Calu3 (cell line): ENCODE measurements around the gene MEOX2. TPM values are rescaled to one million over a fixed set of nuclear protein-coding genes. Genes with fewer than 3 reads are reported as not detected.

ENCODE experiments used
- BruUV-seq: library from RNA; stranded (reverse); fragments of 400-500 nt; replicated peaks from 2 replicates; lab custom pipeline; 2021; lab: Mats Ljungman, UMichigan
- CTCF ChIA-PET: fragments of 300-600 bp; sonication (Branson Sonifier 250); formaldehyde crosslinking; loops from one replicate; lab custom pipeline; 2022; ENCODE audit warnings: antibody characterized with exemption; lab: Charles Lee
- DNase-seq: peaks from one replicate; pipeline ENCODE4 v3.0.0; 2022
- H3K27ac Mint-ChIP-seq: one replicate; pipeline ENCODE4 v1.8.0; 2022; ENCODE audit warnings: mixed read lengths; ENCODE audit not compliant: unreplicated experiment
- H3K27me3 Mint-ChIP-seq: one replicate; pipeline ENCODE4 v1.8.0; 2022; ENCODE audit warnings: mixed read lengths; ENCODE audit not compliant: unreplicated experiment
- H3K36me3 Mint-ChIP-seq: one replicate; pipeline ENCODE4 v1.8.0; 2022; ENCODE audit warnings: mild to moderate bottlenecking, moderate library complexity, mixed read lengths; ENCODE audit not compliant: insufficient read depth, unreplicated experiment
- H3K4me1 Mint-ChIP-seq: one replicate; pipeline ENCODE4 v1.8.0; 2022; ENCODE audit warnings: mild to moderate bottlenecking, low read depth, mixed read lengths; ENCODE audit not compliant: unreplicated experiment
- H3K4me3 Mint-ChIP-seq: one replicate; pipeline ENCODE4 v1.8.0; 2022; ENCODE audit warnings: mild to moderate bottlenecking, low read depth, moderate library complexity, mixed read lengths; ENCODE audit not compliant: unreplicated experiment
- H3K9me3 Mint-ChIP-seq: one replicate; pipeline ENCODE4 v1.8.0; 2022; ENCODE audit warnings: low read depth, mixed read lengths; ENCODE audit not compliant: unreplicated experiment
- CTCF ChIP-seq: fragments of 200-600 bp; IDR thresholded peaks from one replicate; pipeline ENCODE4 v1.8.0; 2022; ENCODE audit warnings: antibody characterized with exemption; ENCODE audit not compliant: unreplicated experiment
- intact Hi-C: fragments of 100-400 bp; cut with micrococcal nuclease; formaldehyde crosslinking; loops from one replicate; pipeline ENCODE4 v1.10.0; 2022; ENCODE audit not compliant: unreplicated experiment
- total RNA-seq: library from RNA; stranded (reverse); gene quantifications from 2 replicates; pipeline ENCODE4 v1.2.3, GENCODE V29; 2022

MEOX2 gene
- total RNA-seq, 1 experiment from 2014 or later = 12.6 TPM

- H3K4me3 Mint-ChIP-seq = peak overlapping the region; percentile 27
- CTCF ChIA-PET = interaction anchor here (0.5 to 1.0 kb wide), 3 partner anchors 27 to 945 kb away, joined by 3 read pairs; no protein-coding TSS in a partner anchor
- BruUV-seq = no TSS peak
- intact Hi-C loops = loop anchor here (1.0 kb wide), 1 partner anchor 39 kb away; no protein-coding TSS in a partner anchor
- no peaks in the 10 kb centered on the region for H3K36me3 Mint-ChIP-seq
- TF ChIP-seq CTCF = no peak
- peak; percentile 56 for DNase-seq
- H3K4me1 Mint-ChIP-seq = peaks cover 40% of the 10 kb centered on the region
- no peaks in the 10 kb centered on the region for H3K27me3 Mint-ChIP-seq
- H3K9me3 Mint-ChIP-seq = no peaks in the 10 kb centered on the region
- peak overlapping the region; percentile 39 for H3K27ac Mint-ChIP-seq
Measured at GRCh38 chr7:15648461-15648961, 38.0 kb downstream of the MEOX2 start.

GRCh38 chr7:15647309-15647708, 39.2 kb downstream of the MEOX2 start:
- H3K4me1 Mint-ChIP-seq = peaks cover 31% of the 10 kb centered on the region
- BruUV-seq = no TSS peak

GRCh38 chr7:15643000-15643705, 43.3 kb downstream of the MEOX2 start:
- no peak for TF ChIP-seq CTCF
- Mint-ChIP-seq H3K27ac (no peak overlapping the region), H3K27me3 (no peaks in the 10 kb centered on the region), H3K9me3 (peaks cover 6% of the 10 kb centered on the region), H3K4me3 (no peak overlapping the region), H3K36me3 (no peaks in the 10 kb centered on the region), H3K4me1 (peaks cover 1% of the 10 kb centered on the region)
- CTCF ChIA-PET = interaction anchor here (0.6 kb wide), 1 partner anchor 248 kb away, joined by 3 read pairs; no protein-coding TSS in a partner anchor
- intact Hi-C loops = no loop called here
- DNase-seq = no peak
- BruUV-seq = no TSS peak

More at GRCh38 chr7:15647309-15647708, 39.2 kb downstream of the MEOX2 start:
- CTCF ChIA-PET = no interaction called here
- no peaks in the 10 kb centered on the region for H3K27me3 Mint-ChIP-seq
- H3K4me3 Mint-ChIP-seq = no peak overlapping the region
- H3K9me3 Mint-ChIP-seq = no peaks in the 10 kb centered on the region
- intact Hi-C loops = no loop called here
- no peak overlapping the region for H3K27ac Mint-ChIP-seq
- DNase-seq = no peak
- no peaks in the 10 kb centered on the region for H3K36me3 Mint-ChIP-seq
- TF ChIP-seq CTCF = no peak

GRCh38 chr7:15628876-15629275, 57.6 kb downstream of the MEOX2 start:
- CTCF ChIA-PET = no interaction called here
- Mint-ChIP-seq H3K27me3 (no peaks in the 10 kb centered on the region), H3K4me3 (no peak overlapping the region), H3K27ac (no peak overlapping the region), H3K36me3 (no peaks in the 10 kb centered on the region), H3K4me1 (no peaks in the 10 kb centered on the region), H3K9me3 (no peaks in the 10 kb centered on the region)
- DNase-seq = no peak
- TF ChIP-seq CTCF = no peak
- no TSS peak for BruUV-seq
- intact Hi-C loops = no loop called here
